A549 (cell line): Measurements from ENCODE around the gene UBE2O. TPM values are rescaled to one million over a fixed set of nuclear protein-coding genes. Genes with fewer than 3 reads are reported as not detected.
A peak's percentile ranks its signal among the peaks of the same experiment; 100 is the strongest.

Experiments used
- ATAC-seq, 2 experiments: fragments of 200-7000 bp in 1 of 2; fragments of >200 bp in 1 of 2; cut with Nextera tagmentation in 1 of 2; cut with Tn5 transposase in 1 of 2; 3 replicates each; pipeline versions ENCODE4 v1.8.0 to v1.9.1; 2018 to 2020; ENCODE audit warnings: mild to moderate bottlenecking in 1 of 2, moderate library complexity in 1 of 2
- CTCF ChIA-PET: fragments of 300-600 bp; sonication (Branson Sonifier 250); formaldehyde crosslinking; extraction: SDS; loops from one replicate; lab custom pipeline; 2021; ENCODE audit warnings: antibody characterized with exemption, inconsistent platforms; lab: Yijun Ruan, JAX
- POLR2A ChIA-PET: fragments of 350-600 bp; formaldehyde crosslinking; extraction: SDS; loops from one replicate; lab custom pipeline; 2021; ENCODE audit warnings: antibody characterized with exemption, inconsistent platforms; lab: Yijun Ruan, JAX
- DNase-seq, 2 experiments: peaks; one replicate each; pipeline versions ENCODE4 v3.0.0 to v3.0.0-alpha.2; 2011 to 2016; ENCODE audit warnings: low read depth in 1 of 2, low spot score in 1 of 2
- FAIRE-seq: peaks from 2 replicates; lab custom pipeline; 2011; peaks lifted over from hg19 to GRCh38; lab: Jason Lieb, UNC
- H3K27ac ChIP-seq, 2 experiments: fragments of >200 bp; sonication (Bioruptor Twin); formaldehyde crosslinking; 3 replicates each; pipeline ENCODE4 v1.5.1; 2016 to 2017
- H3K4me1 ChIP-seq: fragments of >200 bp; sonication (Bioruptor Twin); formaldehyde crosslinking; 3 replicates; pipeline ENCODE4 v1.6.1; 2016
- H3K4me2 ChIP-seq: fragments of >200 bp; sonication (Bioruptor Twin); formaldehyde crosslinking; 3 replicates; pipeline ENCODE4 v1.6.1; 2016
- H3K4me3 ChIP-seq: fragments of >200 bp; sonication (Bioruptor Twin); formaldehyde crosslinking; 3 replicates; pipeline ENCODE4 v1.5.1; 2016
- H3K9me3 ChIP-seq: fragments of >200 bp; sonication (Bioruptor Twin); formaldehyde crosslinking; 3 replicates; pipeline ENCODE4 v1.6.1; 2016
- ATOH8 ChIP-seq: fragments of 250-450 bp; sonication (Bioruptor Pico); IDR thresholded peaks from 2 replicates; pipeline ENCODE4 v1.5.0; 2020; ENCODE audit warnings: low read depth, mild to moderate bottlenecking, moderate library complexity
- BCL3 ChIP-seq: fragments of >200 bp; sonication (Bioruptor Twin); formaldehyde crosslinking; IDR thresholded peaks from 3 replicates; pipeline ENCODE4 v1.6.1; 2016
- CBX2 ChIP-seq: fragments of 200-600 bp; sonication (generic); IDR thresholded peaks from 2 replicates; pipeline ENCODE4 v1.6.1; 2016; ENCODE audit warnings: low read depth, mild to moderate bottlenecking, borderline replicate concordance
- CEBPB ChIP-seq, 2 experiments: fragments of >200 bp in 1 of 2; sonication (Bioruptor Twin) in 1 of 2; formaldehyde crosslinking in 1 of 2; IDR thresholded peaks; 2 replicates each; pipeline ENCODE4 v1.6.1; 2012 to 2016
- ESRRA ChIP-seq: fragments of 150-350 bp; IDR thresholded peaks from 2 replicates; pipeline ENCODE4 v1.6.1; 2014; ENCODE audit warnings: mild to moderate bottlenecking, low read length, borderline replicate concordance
- FOSL2 ChIP-seq, 2 experiments: fragments of 450-650 bp in 1 of 2; fragments of >200 bp in 1 of 2; sonication (Bioruptor Twin) in 1 of 2; formaldehyde crosslinking; IDR thresholded peaks; 2 replicates each; pipeline versions ENCODE4 v1.5.0 to v1.6.1; 2016 to 2020; ENCODE audit warnings: mild to moderate bottlenecking in 1 of 2, moderate library complexity in 1 of 2
- FOXS1 ChIP-seq: fragments of 250-450 bp; sonication (Bioruptor Pico); IDR thresholded peaks from 2 replicates; pipeline ENCODE4 v1.5.0; 2020; ENCODE audit warnings: mild to moderate bottlenecking, moderate library complexity
- HDAC2 ChIP-seq: fragments of 200-600 bp; sonication (generic); IDR thresholded peaks from 2 replicates; pipeline ENCODE4 v1.6.1; 2016
- HES2 ChIP-seq: fragments of >200 bp; sonication (Bioruptor Twin); formaldehyde crosslinking; IDR thresholded peaks from 2 replicates; pipeline ENCODE4 v1.6.1; 2016
- HEYL ChIP-seq: fragments of 250-450 bp; sonication (Bioruptor Pico); IDR thresholded peaks from 2 replicates; pipeline ENCODE4 v1.8.0; 2021; ENCODE audit warnings: mild to moderate bottlenecking, moderate library complexity
- HOXA7 ChIP-seq: fragments of 250-450 bp; sonication (Bioruptor Pico); IDR thresholded peaks from 2 replicates; pipeline ENCODE4 v1.5.0; 2020; ENCODE audit warnings: mild to moderate bottlenecking, moderate library complexity
- HOXB13 ChIP-seq: fragments of 250-450 bp; sonication (Bioruptor Pico); IDR thresholded peaks from 2 replicates; pipeline ENCODE4 v1.5.0; 2020; ENCODE audit warnings: low read depth, mild to moderate bottlenecking, moderate library complexity
- HOXB5 ChIP-seq: fragments of 250-450 bp; sonication (Bioruptor Pico); IDR thresholded peaks from 2 replicates; pipeline ENCODE4 v1.5.0; 2020; ENCODE audit warnings: mild to moderate bottlenecking, moderate library complexity
- KDM1A ChIP-seq: fragments of 200-600 bp; sonication (generic); IDR thresholded peaks from 2 replicates; pipeline ENCODE4 v1.6.1; 2016; ENCODE audit warnings: low read depth, mild to moderate bottlenecking
- KDM5A ChIP-seq: fragments of 200-600 bp; sonication (generic); IDR thresholded peaks from 2 replicates; pipeline ENCODE4 v1.6.1; 2016; ENCODE audit warnings: antibody characterized with exemption, mild to moderate bottlenecking
- MAX ChIP-seq: IDR thresholded peaks from 2 replicates; pipeline ENCODE4 v1.6.1; 2012
- MYC ChIP-seq: IDR thresholded peaks from 2 replicates; pipeline ENCODE4 v1.6.1; 2012; ENCODE audit warnings: mild to moderate bottlenecking, inconsistent platforms, low read length, improper control_type of control experiment, borderline replicate concordance
- PHF8 ChIP-seq: fragments of 200-600 bp; sonication (generic); IDR thresholded peaks from 2 replicates; pipeline ENCODE4 v1.6.1; 2016; ENCODE audit warnings: low read depth, mild to moderate bottlenecking, antibody characterized with exemption, moderate library complexity, borderline replicate concordance
- POLR2A ChIP-seq: IDR thresholded peaks from 2 replicates; pipeline ENCODE4 v1.6.1; 2012; ENCODE audit warnings: mild to moderate bottlenecking, low read length
- POLR2AphosphoS2 ChIP-seq: conservative IDR thresholded peaks from 2 replicates; pipeline ENCODE4 v1.6.1; 2012; ENCODE audit warnings: low read length, improper control_type of control experiment, inconsistent platforms
- RAD21 ChIP-seq, 2 experiments: fragments of >200 bp in 1 of 2; sonication (Bioruptor Twin) in 1 of 2; formaldehyde crosslinking in 1 of 2; IDR thresholded peaks in 1 of 2; conservative IDR thresholded peaks in 1 of 2; 2 replicates in 1 of 2; 3 replicates in 1 of 2; pipeline ENCODE4 v1.6.1; 2012 to 2018; ENCODE audit warnings: inconsistent platforms in 1 of 2
- SMC3 ChIP-seq: fragments of >200 bp; sonication (Bioruptor Twin); formaldehyde crosslinking; IDR thresholded peaks from 3 replicates; pipeline ENCODE4 v1.6.1; 2018; ENCODE audit warnings: inconsistent platforms
- SREBF2 ChIP-seq: fragments of 450-650 bp; IDR thresholded peaks from 2 replicates; pipeline ENCODE4 v1.6.1; 2014; ENCODE audit warnings: mild to moderate bottlenecking, moderate library complexity
- ZNF302 ChIP-seq: fragments of 250-450 bp; sonication (Bioruptor Pico); IDR thresholded peaks from 2 replicates; pipeline ENCODE4 v1.9.0; 2021; ENCODE audit warnings: inconsistent platforms, mild to moderate bottlenecking, moderate library complexity
- WGBS: methylation state at CpG from one replicate; pipeline ENCODE4 v1.1.6; 2017; ENCODE audit errors: missing lambda C conversion rate; 5-methylcytosine and 5-hydroxymethylcytosine counted together
- polyA plus RNA-seq, 4 experiments: library from polyadenylated mRNA; depleted of rRNA in 3 of 4; stranded (reverse); fragments of >200 nt; fragmentation: RNase III in 1 of 4; extraction: RNeasy Plus Mini Kit Qiagen cat#74134 plus additional on column Dnase treatment in 1 of 4; gene quantifications; 2 replicates in 3 of 4; 3 replicates in 1 of 4; pipeline ENCODE4 v1.2.3, GENCODE V29; 2011 to 2017
- TF ChIP-seq, protein P1 (sequence below): fragments of 150-350 bp; IDR thresholded peaks from 2 replicates; pipeline ENCODE4 v1.6.1; 2014; ENCODE audit warnings: low read depth, mild to moderate bottlenecking, low read length
- TF ChIP-seq, protein P2 (sequence below): fragments of >200 bp; sonication (Bioruptor Twin); formaldehyde crosslinking; IDR thresholded peaks from 3 replicates; pipeline ENCODE4 v1.5.1; 2016

UBE2O gene
- polyA plus RNA-seq, 2 of the 4 experiments (the other 2 are of a cell fraction): 22.0 to 25.7 TPM

DNA sequence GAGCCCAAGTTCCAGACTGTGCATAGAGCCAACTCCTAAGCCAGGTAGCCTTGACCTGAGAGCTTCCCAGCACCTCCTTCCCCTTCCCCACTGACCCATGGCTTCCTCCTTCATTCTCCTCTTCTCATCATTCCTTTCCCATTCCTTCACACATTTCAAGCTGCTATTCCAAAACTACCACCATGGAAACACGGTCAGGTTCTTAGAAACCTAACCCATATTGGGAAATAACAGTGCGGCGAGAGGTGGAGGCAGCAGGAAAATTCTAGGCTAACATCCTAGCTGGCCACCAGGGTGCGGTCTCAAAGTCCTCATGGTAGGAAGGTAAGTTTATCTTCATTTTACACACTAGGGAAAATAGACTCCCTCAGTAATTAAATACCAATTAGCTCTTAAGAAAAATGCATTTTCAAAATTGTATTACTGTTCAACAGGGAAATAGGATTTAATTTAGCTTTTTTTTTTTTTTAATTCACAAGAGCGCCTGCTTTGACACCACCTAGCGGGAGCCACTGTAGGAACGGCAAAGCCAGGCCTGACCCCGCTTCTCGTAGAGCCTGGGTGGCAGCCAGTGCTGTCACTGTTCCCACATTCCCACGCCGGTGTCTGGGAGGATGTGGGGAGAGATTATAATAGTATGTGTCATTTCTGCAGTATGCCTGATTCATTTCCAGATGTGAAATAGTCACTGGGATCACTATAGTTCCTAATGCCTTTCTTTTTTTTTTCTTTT lies 82.5 kb downstream of the UBE2O start:
- H3K4me3 ChIP-seq: no peak overlapping the region
- ATAC-seq: peak; percentile 79 to 83
- no peak for FAIRE-seq
- WGBS: 36% methylated on average over 11 of the region's 11 CpGs
- ChIA-PET CTCF (interaction anchor here (0.5 to 29.4 kb wide), 35 partner anchors 9 to 465 kb away, joined by 3 to 899 read pairs (median 4); partner anchors contain the start of genes PRPSAP1, QRICH2 and SPHK1), POLR2A (interaction anchor here (0.6 to 2.2 kb wide), 4 partner anchors 15 to 132 kb away, joined by 3 to 15 read pairs (median 6); partner anchors contain the start of genes PRPSAP1 and SPHK1)
- TF ChIP-seq BCL3 (no peak), ATOH8 (no peak), KDM5A (no peak), HOXB5 (CRISPR knock-in tag) (no peak), FOSL2 (IDR thresholded peaks at IDR 0.05) (no peak), FOSL2 (CRISPR knock-in tag; IDR thresholded peaks at IDR 0.05) (peak; percentile 55; the same call in 1 of the 2 replicates), SMC3 (peak; percentile 55), CEBPB (IDR thresholded peaks at IDR 0.05) (0 out of 4 replicates have a peak, but pooled peaks have one; percentile 21 to 24), SREBF2 (no peak), MYC (no peak), RAD21 (conservative IDR thresholded peaks at IDR 0.05 in 1 of 2, IDR thresholded peaks at IDR 0.05 in 1 of 2) (peak; percentile 24 to 27; a peak in 2 of 5 replicates), HOXA7 (CRISPR knock-in tag) (no peak), ZNF302 (CRISPR knock-in tag) (no peak), HDAC2 (no peak), HOXB13 (no peak), MAX (peak; percentile 57), ESRRA (no peak)
- TF ChIP-seq, protein P1, sequence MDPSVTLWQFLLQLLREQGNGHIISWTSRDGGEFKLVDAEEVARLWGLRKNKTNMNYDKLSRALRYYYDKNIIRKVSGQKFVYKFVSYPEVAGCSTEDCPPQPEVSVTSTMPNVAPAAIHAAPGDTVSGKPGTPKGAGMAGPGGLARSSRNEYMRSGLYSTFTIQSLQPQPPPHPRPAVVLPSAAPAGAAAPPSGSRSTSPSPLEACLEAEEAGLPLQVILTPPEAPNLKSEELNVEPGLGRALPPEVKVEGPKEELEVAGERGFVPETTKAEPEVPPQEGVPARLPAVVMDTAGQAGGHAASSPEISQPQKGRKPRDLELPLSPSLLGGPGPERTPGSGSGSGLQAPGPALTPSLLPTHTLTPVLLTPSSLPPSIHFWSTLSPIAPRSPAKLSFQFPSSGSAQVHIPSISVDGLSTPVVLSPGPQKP: no peak
- TF ChIP-seq, protein P2, sequence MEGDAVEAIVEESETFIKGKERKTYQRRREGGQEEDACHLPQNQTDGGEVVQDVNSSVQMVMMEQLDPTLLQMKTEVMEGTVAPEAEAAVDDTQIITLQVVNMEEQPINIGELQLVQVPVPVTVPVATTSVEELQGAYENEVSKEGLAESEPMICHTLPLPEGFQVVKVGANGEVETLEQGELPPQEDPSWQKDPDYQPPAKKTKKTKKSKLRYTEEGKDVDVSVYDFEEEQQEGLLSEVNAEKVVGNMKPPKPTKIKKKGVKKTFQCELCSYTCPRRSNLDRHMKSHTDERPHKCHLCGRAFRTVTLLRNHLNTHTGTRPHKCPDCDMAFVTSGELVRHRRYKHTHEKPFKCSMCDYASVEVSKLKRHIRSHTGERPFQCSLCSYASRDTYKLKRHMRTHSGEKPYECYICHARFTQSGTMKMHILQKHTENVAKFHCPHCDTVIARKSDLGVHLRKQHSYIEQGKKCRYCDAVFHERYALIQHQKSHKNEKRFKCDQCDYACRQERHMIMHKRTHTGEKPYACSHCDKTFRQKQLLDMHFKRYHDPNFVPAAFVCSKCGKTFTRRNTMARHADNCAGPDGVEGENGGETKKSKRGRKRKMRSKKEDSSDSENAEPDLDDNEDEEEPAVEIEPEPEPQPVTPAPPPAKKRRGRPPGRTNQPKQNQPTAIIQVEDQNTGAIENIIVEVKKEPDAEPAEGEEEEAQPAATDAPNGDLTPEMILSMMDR: peak; percentile 92
- H3K9me3 ChIP-seq: no peaks in the 10 kb centered on the region
- no peak overlapping the region for H3K27ac ChIP-seq
- peaks cover 6% of the 10 kb centered on the region; the same call in 2 of the 3 replicates for H3K4me1 ChIP-seq
- peak overlapping the region; percentile 11; the same call in 2 of the 3 replicates for H3K4me2 ChIP-seq
- peak; percentile 62 to 79 for DNase-seq

DNA sequence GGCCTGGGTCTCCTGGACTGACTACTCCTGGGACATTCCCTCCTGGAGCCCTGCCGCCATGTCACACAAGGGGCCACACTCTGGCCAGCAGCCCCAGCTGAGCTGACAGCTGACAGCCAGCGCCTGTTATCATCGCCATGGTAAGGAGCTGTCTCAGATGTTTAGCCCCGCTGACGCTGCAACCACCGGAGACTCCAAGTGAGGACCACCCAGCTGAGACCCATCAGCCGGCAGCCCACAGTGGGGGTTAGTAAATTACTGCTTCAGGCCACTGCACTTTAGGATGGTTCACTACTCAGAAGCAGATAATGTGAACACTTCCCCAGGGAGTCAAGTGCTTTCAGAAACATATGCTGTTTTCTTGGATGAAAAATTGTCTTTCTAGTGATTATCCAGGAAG lies 83.1 kb downstream of the UBE2O start:
- H3K9me3 ChIP-seq: no peaks in the 10 kb centered on the region
- POLR2A ChIA-PET: interaction anchor here (0.7 to 2.2 kb wide), 3 partner anchors 15 to 16 kb away, joined by 3 to 15 read pairs (median 10); partner anchors contain the start of genes PRPSAP1 and SPHK1
- TF ChIP-seq HEYL (CRISPR knock-in tag): no peak
- TF ChIP-seq MYC: no peak
- no peak for TF ChIP-seq POLR2AphosphoS2
- TF ChIP-seq FOXS1 (CRISPR knock-in tag): no peak
- no peak for TF ChIP-seq HDAC2
- TF ChIP-seq POLR2A: no peak
- no peak for TF ChIP-seq SMC3
- TF ChIP-seq HOXA7 (CRISPR knock-in tag): no peak
- TF ChIP-seq ZNF302 (CRISPR knock-in tag): no peak
- no peak for TF ChIP-seq ATOH8
- no peak for TF ChIP-seq MAX
- no peak for TF ChIP-seq HES2
- TF ChIP-seq CBX2: no peak
- TF ChIP-seq KDM1A: no peak
- TF ChIP-seq PHF8: no peak
- H3K4me3 ChIP-seq: no peak overlapping the region
- no peak for FAIRE-seq
- H3K4me2 ChIP-seq: no peak overlapping the region
- peaks cover 6% of the 10 kb centered on the region; the same call in 2 of the 3 replicates for H3K4me1 ChIP-seq
- H3K27ac ChIP-seq: no peak overlapping the region
- ATAC-seq: no peak
- 90% methylated on average over 7 of the region's 7 CpGs for WGBS
- no peak for DNase-seq
- CTCF ChIA-PET: interaction anchor here (0.6 to 29.4 kb wide), 29 partner anchors 8 to 448 kb away, joined by 3 to 899 read pairs (median 5); partner anchors contain the start of genes PRPSAP1, QRICH2 and SPHK1
